MM.1S (cell line): ENCODE results near the gene CTTN.

Experiments used
- DNase-seq: peaks from one replicate; pipeline ENCODE4 v3.0.0-alpha.2; 2015
- H2AFZ ChIP-seq: fragments of 300-600 bp; sonication (generic); 2 replicates; pipeline ENCODE4 v1.6.0; 2016; ENCODE audit warnings: antibody characterized with exemption, low read length
- H3F3A ChIP-seq: fragments of 300-600 bp; sonication (generic); 2 replicates; pipeline ENCODE4 v1.6.1; 2016; ENCODE audit warnings: mild to moderate bottlenecking, antibody characterized with exemption, low read length, moderate library complexity, mixed read lengths; ENCODE audit not compliant: insufficient read depth
- H3K27ac ChIP-seq: fragments of 300-600 bp; sonication (generic); 2 replicates; pipeline ENCODE4 v1.5.1; 2016; ENCODE audit warnings: mild to moderate bottlenecking, low read length
- H3K27me3 ChIP-seq: fragments of 300-600 bp; sonication (generic); replicated peaks from 2 replicates; pipeline ENCODE4 v1.6.0; 2016; ENCODE audit warnings: low read length; ENCODE audit not compliant: insufficient read depth
- H3K36me3 ChIP-seq: fragments of 300-600 bp; sonication (generic); replicated peaks from 2 replicates; pipeline ENCODE4 v1.6.1; 2016; ENCODE audit warnings: mild to moderate bottlenecking, low read length, mixed read lengths; ENCODE audit not compliant: insufficient read depth
- H3K4me1 ChIP-seq: fragments of 300-600 bp; sonication (generic); 2 replicates; pipeline ENCODE4 v1.6.1; 2016; ENCODE audit warnings: low read length, mixed read lengths
- H3K4me2 ChIP-seq: fragments of 300-600 bp; sonication (generic); 2 replicates; pipeline ENCODE4 v1.6.0; 2016; ENCODE audit warnings: low read depth, low read length
- H3K4me3 ChIP-seq: fragments of 300-600 bp; sonication (generic); 2 replicates; pipeline ENCODE4 v1.5.1; 2016; ENCODE audit warnings: low read length, mixed read lengths
- H3K79me2 ChIP-seq: fragments of 300-600 bp; sonication (generic); 2 replicates; pipeline ENCODE4 v1.6.1; 2016; ENCODE audit warnings: mixed run types, low read length, mixed read lengths
- H3K9ac ChIP-seq: fragments of 300-600 bp; sonication (generic); 2 replicates; pipeline ENCODE4 v1.6.1; 2016; ENCODE audit warnings: low read length, mixed read lengths
- H3K9me2 ChIP-seq: fragments of 300-600 bp; sonication (generic); replicated peaks from 2 replicates; pipeline ENCODE4 v1.6.1; 2016; ENCODE audit warnings: mild to moderate bottlenecking, low read length, mixed read lengths; ENCODE audit not compliant: insufficient read depth
- H3K9me3 ChIP-seq: fragments of 300-600 bp; sonication (generic); replicated peaks from 2 replicates; pipeline ENCODE4 v1.6.1; 2016; ENCODE audit warnings: mild to moderate bottlenecking, low read length, mixed read lengths; ENCODE audit not compliant: insufficient read depth
- H4K20me1 ChIP-seq: fragments of 300-600 bp; sonication (generic); 2 replicates; pipeline ENCODE4 v1.6.1; 2016; ENCODE audit warnings: mild to moderate bottlenecking, low read length, moderate library complexity, mixed read lengths; ENCODE audit not compliant: insufficient read depth
- EZH2 ChIP-seq: fragments of 300-600 bp; sonication (generic); optimal IDR thresholded peaks from 2 replicates; pipeline ENCODE3; 2017; ENCODE audit warnings: low read depth, mild to moderate bottlenecking, antibody characterized with exemption, low read length, mixed read lengths
- EZH2phosphoT487 ChIP-seq: fragments of 300-600 bp; sonication (generic); IDR thresholded peaks from 2 replicates; pipeline ENCODE4 v1.6.1; 2018; ENCODE audit warnings: antibody characterized with exemption, low read length
- TF ChIP-seq, protein P1 (sequence below): fragments of 300-600 bp; sonication (generic); IDR thresholded peaks from 2 replicates; pipeline ENCODE4 v1.5.1; 2016; ENCODE audit warnings: antibody characterized with exemption, low read length, mixed read lengths

The CTTN gene

DNA sequence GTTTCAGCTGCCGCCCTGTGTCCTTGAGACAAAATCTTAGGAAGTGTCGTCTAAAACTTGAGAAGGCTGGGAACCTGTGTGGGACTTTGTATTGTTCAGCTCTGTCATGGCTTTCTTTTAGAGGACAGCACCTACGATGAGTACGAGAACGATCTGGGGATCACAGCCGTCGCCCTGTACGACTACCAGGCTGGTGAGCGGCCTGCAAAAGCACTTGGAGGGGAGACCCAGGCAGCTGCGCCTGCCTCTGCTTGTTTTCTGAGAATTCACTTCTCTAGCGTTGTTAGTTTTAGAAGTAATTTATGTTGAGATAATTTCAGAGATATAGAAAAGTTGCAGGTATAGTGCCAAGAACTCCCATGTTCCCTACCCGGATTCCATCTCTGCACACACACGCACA, 35.2 kb downstream of the CTTN start:
- Histone ChIP-seq H3K36me3 (no peaks in the 10 kb centered on the region), H3K79me2 (no peaks in the 10 kb centered on the region), H2AFZ (no peak overlapping the region)

DNA sequence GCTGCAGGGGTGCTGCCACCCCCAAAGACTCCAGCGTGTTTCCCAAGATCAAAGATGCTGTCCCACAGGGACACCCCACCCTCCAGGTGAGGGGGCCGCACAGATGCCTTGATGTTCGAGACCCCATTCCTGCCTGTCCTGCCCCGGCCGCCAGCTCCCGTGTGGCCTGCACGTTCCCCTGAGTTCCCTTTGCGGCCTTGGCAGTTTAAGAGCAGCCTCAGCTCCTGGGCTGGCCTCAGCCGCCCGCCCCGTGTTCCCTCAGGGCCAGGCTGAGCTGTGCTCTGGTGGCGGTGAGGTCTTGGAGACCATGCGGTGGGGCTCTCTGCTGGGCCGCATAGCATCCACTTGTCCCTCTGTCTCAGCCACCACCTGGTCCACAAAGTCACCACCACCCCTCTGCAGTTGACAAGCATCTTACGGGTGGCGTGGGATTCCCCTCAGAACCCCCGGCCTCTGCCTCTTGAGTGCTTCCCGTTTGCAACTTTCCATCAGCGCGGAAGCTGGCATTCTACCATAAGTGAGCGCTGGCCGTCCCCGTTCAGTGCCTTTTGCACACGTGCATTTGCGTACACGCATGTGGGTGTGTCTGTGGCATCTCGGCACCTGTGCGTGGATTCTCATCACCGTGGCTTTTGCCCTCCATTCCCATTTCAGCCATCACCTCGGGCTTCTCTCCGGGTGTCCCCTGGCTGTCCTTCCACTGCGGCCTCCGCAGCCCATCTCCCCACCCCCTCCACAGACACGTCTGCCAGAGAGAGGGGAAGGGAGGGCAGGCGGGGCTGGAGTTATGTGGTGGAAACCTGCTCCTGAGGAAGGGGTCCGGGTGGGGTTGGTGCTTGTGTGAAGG, 35.9 kb downstream of the CTTN start:
- H3K4me2 ChIP-seq = no peak overlapping the region
- H3K79me2 ChIP-seq = no peaks in the 10 kb centered on the region
- no peak overlapping the region for H3K9ac ChIP-seq
- no peaks in the 10 kb centered on the region for H3K9me3 ChIP-seq
- TF ChIP-seq, protein P1, sequence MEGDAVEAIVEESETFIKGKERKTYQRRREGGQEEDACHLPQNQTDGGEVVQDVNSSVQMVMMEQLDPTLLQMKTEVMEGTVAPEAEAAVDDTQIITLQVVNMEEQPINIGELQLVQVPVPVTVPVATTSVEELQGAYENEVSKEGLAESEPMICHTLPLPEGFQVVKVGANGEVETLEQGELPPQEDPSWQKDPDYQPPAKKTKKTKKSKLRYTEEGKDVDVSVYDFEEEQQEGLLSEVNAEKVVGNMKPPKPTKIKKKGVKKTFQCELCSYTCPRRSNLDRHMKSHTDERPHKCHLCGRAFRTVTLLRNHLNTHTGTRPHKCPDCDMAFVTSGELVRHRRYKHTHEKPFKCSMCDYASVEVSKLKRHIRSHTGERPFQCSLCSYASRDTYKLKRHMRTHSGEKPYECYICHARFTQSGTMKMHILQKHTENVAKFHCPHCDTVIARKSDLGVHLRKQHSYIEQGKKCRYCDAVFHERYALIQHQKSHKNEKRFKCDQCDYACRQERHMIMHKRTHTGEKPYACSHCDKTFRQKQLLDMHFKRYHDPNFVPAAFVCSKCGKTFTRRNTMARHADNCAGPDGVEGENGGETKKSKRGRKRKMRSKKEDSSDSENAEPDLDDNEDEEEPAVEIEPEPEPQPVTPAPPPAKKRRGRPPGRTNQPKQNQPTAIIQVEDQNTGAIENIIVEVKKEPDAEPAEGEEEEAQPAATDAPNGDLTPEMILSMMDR = no peak
- TF ChIP-seq EZH2phosphoT487 (no peak), EZH2 (no peak)
- H3K27me3 ChIP-seq = peaks cover 95% of the 10 kb centered on the region
- H4K20me1 ChIP-seq = no peaks in the 10 kb centered on the region
- no peak overlapping the region for H2AFZ ChIP-seq
- H3K36me3 ChIP-seq = no peaks in the 10 kb centered on the region
- no peaks in the 10 kb centered on the region for H3K9me2 ChIP-seq
- no peaks in the 10 kb centered on the region for H3F3A ChIP-seq
- DNase-seq = no peak
- no peak overlapping the region for H3K4me3 ChIP-seq
- no peak overlapping the region for H3K27ac ChIP-seq
- H3K4me1 ChIP-seq = no peaks in the 10 kb centered on the region

More for the DNA sequence above, 35.2 kb downstream of the CTTN start:
- no peak overlapping the region for H3K9ac ChIP-seq
- DNase-seq = no peak
- no peak overlapping the region for H3K4me3 ChIP-seq
- H3F3A ChIP-seq = no peaks in the 10 kb centered on the region
- H3K27ac ChIP-seq = no peak overlapping the region
- peaks cover 93% of the 10 kb centered on the region for H3K27me3 ChIP-seq
- H3K9me3 ChIP-seq = no peaks in the 10 kb centered on the region
- H3K4me1 ChIP-seq = no peaks in the 10 kb centered on the region
- TF ChIP-seq, protein P1 = no peak
- TF ChIP-seq EZH2 = no peak
- TF ChIP-seq EZH2phosphoT487 = no peak
- no peaks in the 10 kb centered on the region for H3K9me2 ChIP-seq
- no peaks in the 10 kb centered on the region for H4K20me1 ChIP-seq
- no peak overlapping the region for H3K4me2 ChIP-seq

DNA sequence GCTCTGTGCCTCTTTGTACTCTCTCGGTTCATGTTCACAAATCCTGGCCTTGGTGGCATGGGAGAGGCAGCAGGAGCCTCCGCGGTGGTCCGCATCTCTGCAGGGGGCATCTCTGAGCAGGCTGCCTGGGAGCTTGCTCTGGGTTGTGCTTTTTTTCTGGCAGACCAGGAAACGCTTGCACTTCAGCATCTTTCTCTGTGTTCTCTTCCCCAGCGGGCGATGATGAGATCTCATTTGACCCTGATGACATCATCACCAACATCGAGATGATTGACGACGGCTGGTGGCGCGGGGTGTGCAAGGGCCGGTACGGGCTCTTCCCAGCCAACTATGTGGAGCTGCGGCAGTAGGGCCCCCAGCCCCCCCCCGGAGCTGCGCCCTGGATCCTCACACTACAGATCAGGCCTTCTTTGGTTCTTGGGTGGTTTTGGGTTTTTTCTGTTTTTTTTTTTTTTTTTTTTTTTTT, 36.5 kb downstream of the CTTN start:
- Histone ChIP-seq H3K36me3 (no peaks in the 10 kb centered on the region), H2AFZ (no peak overlapping the region)

More for the DNA sequence above, 36.5 kb downstream of the CTTN start:
- H3K27me3 ChIP-seq = peaks cover 95% of the 10 kb centered on the region
- H3K4me3 ChIP-seq = no peak overlapping the region
- H3K4me2 ChIP-seq = no peak overlapping the region
- no peak for DNase-seq
- H3K9me3 ChIP-seq = no peaks in the 10 kb centered on the region
- no peak overlapping the region for H3K27ac ChIP-seq
- no peaks in the 10 kb centered on the region for H4K20me1 ChIP-seq
- H3K9me2 ChIP-seq = no peaks in the 10 kb centered on the region
- no peaks in the 10 kb centered on the region for H3K79me2 ChIP-seq
- TF ChIP-seq EZH2 (no peak), EZH2phosphoT487 (no peak)
- TF ChIP-seq, protein P1 = no peak
- H3K4me1 ChIP-seq = no peaks in the 10 kb centered on the region
- no peaks in the 10 kb centered on the region for H3F3A ChIP-seq
- H3K9ac ChIP-seq = no peak overlapping the region
